ENCODE results near the gene IFT81.

DNA sequence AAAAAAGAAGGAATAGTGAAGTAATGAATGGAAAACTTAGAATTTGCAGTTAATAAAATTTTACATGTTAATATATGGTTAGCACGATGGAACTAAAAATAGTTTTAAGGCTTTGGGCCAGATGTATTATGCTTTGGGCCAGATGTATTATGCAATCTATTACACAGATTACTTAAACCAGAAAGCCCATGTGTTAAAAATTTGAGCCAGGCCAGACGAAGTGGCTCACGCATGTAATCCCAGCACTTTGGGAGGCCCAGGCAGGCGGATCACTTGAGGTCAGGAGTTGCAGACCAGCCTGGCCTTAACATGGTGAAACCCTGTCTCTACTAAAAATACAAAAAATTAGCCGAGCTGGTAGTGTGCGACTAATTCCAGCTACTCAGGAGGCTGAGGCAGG is 17.2 kb downstream of the IFT81 start:
- TF ChIP-seq, protein P1, sequence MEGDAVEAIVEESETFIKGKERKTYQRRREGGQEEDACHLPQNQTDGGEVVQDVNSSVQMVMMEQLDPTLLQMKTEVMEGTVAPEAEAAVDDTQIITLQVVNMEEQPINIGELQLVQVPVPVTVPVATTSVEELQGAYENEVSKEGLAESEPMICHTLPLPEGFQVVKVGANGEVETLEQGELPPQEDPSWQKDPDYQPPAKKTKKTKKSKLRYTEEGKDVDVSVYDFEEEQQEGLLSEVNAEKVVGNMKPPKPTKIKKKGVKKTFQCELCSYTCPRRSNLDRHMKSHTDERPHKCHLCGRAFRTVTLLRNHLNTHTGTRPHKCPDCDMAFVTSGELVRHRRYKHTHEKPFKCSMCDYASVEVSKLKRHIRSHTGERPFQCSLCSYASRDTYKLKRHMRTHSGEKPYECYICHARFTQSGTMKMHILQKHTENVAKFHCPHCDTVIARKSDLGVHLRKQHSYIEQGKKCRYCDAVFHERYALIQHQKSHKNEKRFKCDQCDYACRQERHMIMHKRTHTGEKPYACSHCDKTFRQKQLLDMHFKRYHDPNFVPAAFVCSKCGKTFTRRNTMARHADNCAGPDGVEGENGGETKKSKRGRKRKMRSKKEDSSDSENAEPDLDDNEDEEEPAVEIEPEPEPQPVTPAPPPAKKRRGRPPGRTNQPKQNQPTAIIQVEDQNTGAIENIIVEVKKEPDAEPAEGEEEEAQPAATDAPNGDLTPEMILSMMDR (IDR thresholded peaks at IDR 0.05; ENCODE audit: low read length): no peak
- TF ChIP-seq EZH2 (optimal IDR thresholded peaks at IDR 0.05; ENCODE audit: low read depth, low read length) (no peak), EZH2phosphoT487 (IDR thresholded peaks at IDR 0.05; ENCODE audit: low read length) (no peak)
